SK-N-SH (cell line): Measurements from ENCODE around the gene MACROD2.

Experiments
- ELF1 ChIP-seq: IDR thresholded peaks from 2 replicates; pipeline ENCODE4 v1.4.0; 2012
- GATA2 ChIP-seq: sonication (generic); formaldehyde crosslinking; IDR thresholded peaks from 2 replicates; pipeline ENCODE4 v1.5.0; 2020; ENCODE audit warnings: mild to moderate bottlenecking, missing genetic modification reagents
- NFIC ChIP-seq: IDR thresholded peaks from 2 replicates; pipeline ENCODE4 v1.4.0; 2012; ENCODE audit warnings: borderline replicate concordance
- POLR2AphosphoS5 ChIP-seq: IDR thresholded peaks from 2 replicates; pipeline ENCODE4 v1.6.1; 2012; ENCODE audit warnings: low read depth, low read length
- RAD21 ChIP-seq: IDR thresholded peaks from 2 replicates; pipeline ENCODE4 v1.6.1; 2012; ENCODE audit warnings: mild to moderate bottlenecking, low read length
- REST ChIP-seq: IDR thresholded peaks from 2 replicates; pipeline ENCODE4 v1.6.1; 2012; ENCODE audit warnings: mild to moderate bottlenecking, low read depth, low read length, moderate library complexity
- SIN3A ChIP-seq: IDR thresholded peaks from 2 replicates; pipeline ENCODE4 v1.6.1; 2012; ENCODE audit warnings: low read depth, mild to moderate bottlenecking, low read length, moderate library complexity, borderline replicate concordance
- TCF12 ChIP-seq: IDR thresholded peaks from 2 replicates; pipeline ENCODE4 v1.4.0; 2012
- TF ChIP-seq, protein P1 (sequence below): fragments of 200-600 bp; sonication (generic); IDR thresholded peaks from 2 replicates; pipeline ENCODE4 v1.6.1; 2017; ENCODE audit warnings: antibody characterized with exemption, mild to moderate bottlenecking, moderate library complexity
- TF ChIP-seq, protein P2 (sequence below): fragments of 150-350 bp; IDR thresholded peaks from 2 replicates; pipeline ENCODE4 v1.6.1; 2017; ENCODE audit warnings: antibody characterized with exemption, low read length, low read depth, borderline replicate concordance

- TF ChIP-seq GATA2 (CRISPR knock-in tag) (no peak), RAD21 (no peak), SIN3A (no peak), ELF1 (no peak), POLR2AphosphoS5 (no peak), TCF12 (no peak), NFIC (no peak), REST (no peak)
- TF ChIP-seq, protein P1, sequence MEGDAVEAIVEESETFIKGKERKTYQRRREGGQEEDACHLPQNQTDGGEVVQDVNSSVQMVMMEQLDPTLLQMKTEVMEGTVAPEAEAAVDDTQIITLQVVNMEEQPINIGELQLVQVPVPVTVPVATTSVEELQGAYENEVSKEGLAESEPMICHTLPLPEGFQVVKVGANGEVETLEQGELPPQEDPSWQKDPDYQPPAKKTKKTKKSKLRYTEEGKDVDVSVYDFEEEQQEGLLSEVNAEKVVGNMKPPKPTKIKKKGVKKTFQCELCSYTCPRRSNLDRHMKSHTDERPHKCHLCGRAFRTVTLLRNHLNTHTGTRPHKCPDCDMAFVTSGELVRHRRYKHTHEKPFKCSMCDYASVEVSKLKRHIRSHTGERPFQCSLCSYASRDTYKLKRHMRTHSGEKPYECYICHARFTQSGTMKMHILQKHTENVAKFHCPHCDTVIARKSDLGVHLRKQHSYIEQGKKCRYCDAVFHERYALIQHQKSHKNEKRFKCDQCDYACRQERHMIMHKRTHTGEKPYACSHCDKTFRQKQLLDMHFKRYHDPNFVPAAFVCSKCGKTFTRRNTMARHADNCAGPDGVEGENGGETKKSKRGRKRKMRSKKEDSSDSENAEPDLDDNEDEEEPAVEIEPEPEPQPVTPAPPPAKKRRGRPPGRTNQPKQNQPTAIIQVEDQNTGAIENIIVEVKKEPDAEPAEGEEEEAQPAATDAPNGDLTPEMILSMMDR: no peak
- TF ChIP-seq, protein P2, sequence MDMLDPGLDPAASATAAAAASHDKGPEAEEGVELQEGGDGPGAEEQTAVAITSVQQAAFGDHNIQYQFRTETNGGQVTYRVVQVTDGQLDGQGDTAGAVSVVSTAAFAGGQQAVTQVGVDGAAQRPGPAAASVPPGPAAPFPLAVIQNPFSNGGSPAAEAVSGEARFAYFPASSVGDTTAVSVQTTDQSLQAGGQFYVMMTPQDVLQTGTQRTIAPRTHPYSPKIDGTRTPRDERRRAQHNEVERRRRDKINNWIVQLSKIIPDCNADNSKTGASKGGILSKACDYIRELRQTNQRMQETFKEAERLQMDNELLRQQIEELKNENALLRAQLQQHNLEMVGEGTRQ: no peak
Measured at GRCh38 chr20:14069796-14070195, 74.5 kb downstream of the MACROD2 start.
